Spinal cord (tissue), 10 donors: Measurements from ENCODE around the gene HM13. TPM values are rescaled to one million over a fixed set of nuclear protein-coding genes. Genes with fewer than 3 reads are reported as not detected.
"Not testable (repeated sequence)": the region's sequence is repeated elsewhere in the genome, so short reads cannot be mapped to it uniquely, and the experiment has no call there.

Experiments used
- DNase-seq, 6 donors: peaks; one replicate each; pipeline versions ENCODE4 v3.0.0 to v3.0.0-alpha.2; 2013 to 2015; ENCODE audit warnings: low spot score in 6 of 6, low read depth in 4 of 6
- H3K27ac ChIP-seq: one replicate; pipeline ENCODE4 v1.5.1; 2013; ENCODE audit warnings: low read depth, low read length, control low read depth
- H3K27me3 ChIP-seq: one replicate; pipeline ENCODE4 v1.6.1; 2013; ENCODE audit warnings: low read length; ENCODE audit not compliant: control insufficient read depth, insufficient read depth
- H3K36me3 ChIP-seq: one replicate; pipeline ENCODE4 v1.6.1; 2013; ENCODE audit warnings: low read length; ENCODE audit not compliant: control insufficient read depth, insufficient read depth
- H3K4me1 ChIP-seq: one replicate; pipeline ENCODE4 v1.6.1; 2013; ENCODE audit warnings: low read length; ENCODE audit not compliant: control insufficient read depth, insufficient read depth
- H3K4me3 ChIP-seq: one replicate; pipeline ENCODE4 v1.5.1; 2013; ENCODE audit warnings: low read depth, low read length, control low read depth
- H3K9me3 ChIP-seq: one replicate; pipeline ENCODE4 v1.6.1; 2013; ENCODE audit warnings: low read length; ENCODE audit not compliant: control insufficient read depth, insufficient read depth
- WGBS: methylation state at CpG from one replicate; pipeline ENCODE4 v1.1.5; 2013; ENCODE audit warnings: missing lambda C conversion rate; ENCODE audit not compliant: insufficient coverage; 5-methylcytosine and 5-hydroxymethylcytosine counted together
- polyA plus RNA-seq, 2 donors: library from polyadenylated mRNA; unstranded; fragments of 120-200 nt; gene quantifications; one replicate each; pipeline ENCODE4 v1.2.1, GENCODE V29; 2013; ENCODE audit not compliant: insufficient read length in 2 of 2
- total RNA-seq, 2 donors: library from RNA; depleted of rRNA in 1 of 2; stranded (reverse); fragments of 120-200 nt in 1 of 2; fragments of >200 nt in 1 of 2; gene quantifications; one replicate each; pipeline versions ENCODE4 v1.2.3 to v1.2.4, GENCODE V29; 2013 to 2014
- donor health status: healthy.

The HM13 gene
- total and polyA plus RNA-seq, 4 donors, result 40.5 to 137 (median 85.0) TPM

DNA sequence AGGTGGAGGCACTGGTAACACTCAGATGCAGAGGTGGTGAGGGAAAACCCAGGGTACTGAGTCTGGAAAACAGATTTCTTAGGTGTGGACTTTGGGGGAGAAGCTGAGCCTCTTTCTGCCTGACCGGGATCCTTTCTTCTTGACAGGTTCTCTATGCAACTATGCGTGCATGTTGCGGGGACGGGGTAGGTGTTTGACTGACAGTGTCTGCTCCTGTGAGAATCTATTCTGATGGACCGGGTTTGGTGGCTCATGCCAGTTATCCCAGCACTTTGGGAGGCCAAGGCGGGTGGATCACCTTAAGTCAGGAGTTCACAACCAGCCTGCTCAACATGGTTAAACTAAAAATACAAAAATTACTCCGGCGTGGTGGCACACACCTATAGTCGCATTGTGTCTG lies 63.0 kb downstream of the HM13 start:
- 90% methylated on average over 7 of the region's 9 CpGs for WGBS
- DNase-seq, result no peak
- Histone ChIP-seq H3K36me3 (no peaks in the 10 kb centered on the region), H3K27ac (no peak overlapping the region), H3K9me3 (no peaks in the 10 kb centered on the region), H3K4me1 (peaks cover 19% of the 10 kb centered on the region), H3K27me3 (no peaks in the 10 kb centered on the region), H3K4me3 (no peak overlapping the region)

DNA sequence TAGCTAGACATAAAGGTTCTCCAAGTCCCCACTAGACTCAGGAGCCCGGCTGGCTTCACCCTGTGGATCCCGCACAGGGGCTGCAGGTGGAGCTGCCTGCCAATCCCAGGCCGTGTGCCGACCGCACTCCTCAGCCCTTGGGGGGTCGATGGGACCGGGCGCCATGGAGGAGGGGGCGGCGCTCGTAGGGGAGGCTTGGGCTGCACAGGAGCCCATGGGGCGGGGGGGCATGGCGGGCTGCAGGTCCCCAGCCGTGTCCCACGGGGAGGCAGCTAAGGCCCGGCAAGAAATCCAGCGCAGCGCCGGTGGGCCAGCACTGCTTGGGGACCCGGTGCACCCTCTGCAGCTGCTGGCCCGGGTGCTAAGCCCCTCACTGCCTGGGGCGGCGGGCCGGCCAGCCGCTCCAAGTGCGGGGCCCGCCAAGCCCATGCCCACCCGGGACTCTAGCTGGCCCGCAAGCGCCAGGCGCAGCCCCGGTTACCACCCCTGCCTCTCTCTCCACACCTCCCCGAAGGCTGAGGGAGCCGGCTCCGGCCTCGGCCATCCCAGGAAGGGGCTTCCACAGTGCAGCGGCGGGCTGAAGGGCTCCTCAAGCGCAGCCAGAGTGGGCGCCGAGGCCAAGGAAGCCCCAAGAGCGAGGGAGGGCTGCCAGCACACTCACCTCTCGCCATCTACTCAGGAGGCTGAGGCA lies 64.4 kb downstream of the HM13 start:
- Histone ChIP-seq H3K4me1 (peaks cover 7% of the 10 kb centered on the region), H3K27ac (no peak overlapping the region), H3K27me3 (no peaks in the 10 kb centered on the region), H3K4me3 (no peak overlapping the region), H3K9me3 (no peaks in the 10 kb centered on the region), H3K36me3 (no peaks in the 10 kb centered on the region)
- WGBS, result 92% methylated on average over 42 of the region's 43 CpGs
- DNase-seq, result no peak

DNA sequence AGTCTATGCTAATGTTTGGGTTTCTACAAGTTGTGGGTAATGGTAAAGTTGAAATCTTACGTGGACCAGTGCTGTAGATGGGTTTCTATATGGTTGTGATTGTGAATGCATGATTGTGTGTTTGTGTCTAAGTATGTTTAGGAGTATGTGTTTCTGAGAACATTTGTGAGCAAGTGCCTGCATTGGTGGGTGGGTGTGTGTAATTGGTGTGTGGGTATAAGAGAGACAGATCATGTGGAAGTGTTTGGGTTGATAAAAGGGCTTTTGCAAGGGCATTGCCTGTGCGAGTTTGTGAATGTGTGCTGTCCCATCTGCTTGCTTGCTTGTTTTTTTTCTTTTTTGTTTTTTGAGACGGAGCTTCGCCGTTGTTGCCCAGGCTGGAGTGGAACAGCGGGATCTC lies 65.0 kb downstream of the HM13 start:
- no peak overlapping the region for H3K27ac ChIP-seq
- H3K4me3 ChIP-seq, result no peak overlapping the region
- DNase-seq, result no peak
- peaks cover 5% of the 10 kb centered on the region for H3K4me1 ChIP-seq
- no peaks in the 10 kb centered on the region for H3K9me3 ChIP-seq
- H3K27me3 ChIP-seq, result no peaks in the 10 kb centered on the region
- no peaks in the 10 kb centered on the region for H3K36me3 ChIP-seq
- 69% methylated on average over 4 of the region's 6 CpGs for WGBS

DNA sequence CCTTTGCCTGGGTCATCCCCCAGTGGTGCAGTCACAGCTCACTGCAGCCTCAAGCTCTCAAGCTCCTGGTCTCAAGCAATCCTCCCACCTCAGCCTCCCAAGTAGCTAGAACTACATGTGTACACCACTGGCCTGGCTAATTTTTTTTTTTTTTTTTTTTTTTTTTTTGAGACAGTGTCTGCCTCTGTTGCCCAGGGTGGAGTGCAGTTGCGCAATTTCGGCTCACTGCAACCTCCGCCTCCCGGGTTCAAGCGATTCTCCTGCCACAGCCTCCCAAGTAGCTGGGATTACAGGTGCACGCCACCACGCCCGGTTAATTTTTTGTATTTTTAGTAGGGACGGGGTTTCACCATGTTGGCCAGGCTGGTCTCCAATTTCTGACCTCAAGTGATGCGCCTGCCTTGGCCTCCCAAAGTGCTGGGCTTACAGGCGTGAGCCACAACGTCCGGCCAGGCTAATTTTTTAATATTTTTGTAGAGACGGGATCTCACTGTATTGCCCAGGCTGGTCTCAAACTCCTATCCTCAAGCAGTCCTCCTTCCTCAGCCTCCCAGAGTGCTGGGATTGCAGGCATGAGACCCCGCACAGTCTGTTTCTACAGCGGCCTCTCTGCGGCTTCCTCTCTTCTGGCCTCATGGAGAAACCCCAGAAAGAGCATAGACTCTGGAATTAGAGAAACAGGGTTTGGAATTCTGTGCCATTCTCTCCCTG lies 65.9 kb downstream of the HM13 start:
- WGBS, result 93% methylated on average over 16 of the region's 17 CpGs
- H3K9me3 ChIP-seq, DNase-seq, H3K27ac ChIP-seq, H3K4me3 ChIP-seq, H3K36me3 ChIP-seq, H3K4me1 ChIP-seq, H3K27me3 ChIP-seq: not testable (repeated sequence)

DNA sequence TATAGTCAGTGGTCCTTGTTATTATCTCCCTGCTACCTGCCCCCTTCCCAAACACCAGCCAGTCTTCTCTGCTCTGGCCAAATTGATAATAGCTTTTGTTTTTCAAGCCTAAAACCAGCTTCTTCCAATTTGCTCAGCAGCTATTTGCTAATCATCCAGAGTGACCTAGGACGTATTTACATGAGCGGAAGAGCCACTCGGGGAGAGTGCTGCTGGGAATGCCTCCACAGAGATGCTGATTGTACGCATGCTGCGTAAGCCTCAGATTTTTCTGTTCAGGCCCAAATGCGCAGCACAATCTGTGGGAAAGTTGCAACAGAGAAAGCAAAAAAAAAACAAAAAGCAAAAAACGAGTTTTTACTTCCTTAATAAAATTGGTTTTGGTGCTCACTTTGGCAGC lies 66.5 kb downstream of the HM13 start:
- WGBS, result 33% methylated on average over 6 of the region's 7 CpGs
- Histone ChIP-seq H3K4me1 (peaks cover 5% of the 10 kb centered on the region), H3K27me3 (no peaks in the 10 kb centered on the region), H3K9me3 (no peaks in the 10 kb centered on the region), H3K4me3 (no peak overlapping the region), H3K27ac (no peak overlapping the region), H3K36me3 (no peaks in the 10 kb centered on the region)
- peak in 1 of 6 donors; percentile 50 for DNase-seq

DNA sequence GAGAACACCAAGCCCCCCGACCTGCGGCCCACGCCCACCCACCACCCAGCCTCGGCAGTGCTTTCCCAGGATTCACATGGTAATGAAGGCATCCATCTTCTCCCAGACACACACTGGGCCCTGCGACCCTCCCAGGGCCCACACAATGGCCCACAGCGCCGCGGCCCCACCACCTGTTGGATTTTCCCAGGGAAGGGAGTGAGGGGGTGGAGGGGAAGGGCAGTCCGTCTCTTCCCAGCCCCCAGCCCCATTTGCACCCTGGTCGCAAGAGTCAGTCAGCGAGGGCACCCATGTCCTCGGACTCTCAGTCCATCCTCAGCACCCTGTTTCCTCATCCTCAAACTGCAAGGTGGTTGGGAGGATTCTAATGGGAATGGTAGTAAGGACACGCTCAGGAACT lies 67.1 kb downstream of the HM13 start:
- Histone ChIP-seq H3K4me3 (no peak overlapping the region), H3K9me3 (no peaks in the 10 kb centered on the region), H3K4me1 (peaks cover 5% of the 10 kb centered on the region), H3K36me3 (no peaks in the 10 kb centered on the region), H3K27ac (no peak overlapping the region), H3K27me3 (no peaks in the 10 kb centered on the region)
- 10% methylated on average over 4 of the region's 13 CpGs for WGBS
- DNase-seq, result peak in 1 of 6 donors; percentile 64

DNA sequence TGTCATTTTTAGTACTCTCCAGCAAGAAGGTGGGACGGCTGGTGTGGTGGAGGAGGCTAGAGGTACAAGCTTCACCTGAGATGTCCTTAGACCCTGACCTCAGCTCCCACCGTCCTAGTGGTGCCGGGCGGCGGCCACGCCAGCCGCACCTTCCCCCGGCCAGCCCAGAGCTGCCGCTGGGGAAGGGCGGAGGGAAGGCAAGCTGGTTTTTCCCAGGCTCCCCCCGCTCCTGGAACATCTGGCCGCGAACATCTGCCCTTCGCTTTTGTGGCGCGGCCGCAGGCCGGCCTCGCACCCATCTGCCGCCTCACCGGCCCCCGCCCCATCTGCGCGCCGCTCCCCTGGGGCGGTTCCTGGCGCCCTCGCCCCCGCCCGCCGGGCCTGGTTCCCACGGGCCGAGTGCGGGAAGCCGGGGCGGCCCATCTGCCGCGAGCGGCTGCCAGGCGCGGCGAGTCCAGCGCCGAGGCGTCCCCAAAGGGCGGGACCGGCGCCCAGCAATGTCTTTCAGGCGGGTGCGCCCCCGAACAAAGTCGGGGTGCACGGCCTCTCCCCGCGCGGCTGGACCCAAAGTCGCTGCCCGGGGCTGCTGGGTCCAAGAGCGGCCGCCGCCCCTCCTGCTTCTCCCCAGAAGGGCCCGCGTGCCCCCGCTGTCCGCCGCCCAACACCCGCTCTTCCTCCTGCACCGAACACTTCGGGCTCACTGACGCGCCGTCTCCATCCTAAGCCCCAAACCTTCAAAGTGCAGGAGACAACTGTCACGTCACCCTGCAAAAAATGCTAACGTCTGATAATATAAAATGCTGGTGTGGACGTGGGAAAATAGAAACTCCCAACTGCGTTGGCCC lies 73.5 kb downstream of the HM13 start:
- WGBS, result under 1% methylated on average over 65 of the region's 76 CpGs
- peaks cover 11% of the 10 kb centered on the region for H3K4me1 ChIP-seq
- H3K4me3 ChIP-seq, result peak overlapping the region; percentile 28
- H3K27me3 ChIP-seq, result no peaks in the 10 kb centered on the region
- peak in 2 of 6 donors; percentile 37 to 63 for DNase-seq
- peak overlapping the region; percentile 40 for H3K27ac ChIP-seq
- H3K36me3 ChIP-seq, result no peaks in the 10 kb centered on the region
- no peaks in the 10 kb centered on the region for H3K9me3 ChIP-seq

DNA sequence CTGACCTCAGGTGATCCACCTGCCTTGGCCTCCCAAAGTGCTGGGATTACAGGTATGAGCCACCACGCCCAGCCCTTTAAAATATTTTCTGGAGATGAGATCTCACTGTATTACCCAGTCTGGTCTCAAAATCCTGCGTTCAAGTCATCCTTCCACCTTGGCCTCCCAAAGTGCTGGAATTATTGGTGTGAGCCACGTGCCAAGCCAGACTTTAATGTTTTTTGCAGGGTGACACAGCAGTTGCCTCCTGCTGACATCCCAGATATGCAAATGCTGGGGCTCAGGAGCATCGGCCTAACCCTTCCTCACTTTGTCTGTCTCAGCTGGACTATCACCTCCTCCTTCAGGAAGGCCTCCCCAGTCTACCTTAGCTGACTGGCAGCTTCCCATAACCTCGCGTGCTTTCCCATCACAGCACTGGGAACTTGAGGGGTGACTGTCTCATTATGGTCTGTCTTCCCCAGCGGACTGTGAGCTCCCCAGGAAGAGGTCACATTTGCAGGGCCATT lies 76.5 kb downstream of the HM13 start:
- H3K27ac ChIP-seq, result no peak overlapping the region
- DNase-seq, result no peak
- H3K4me3 ChIP-seq, result no peak overlapping the region
- H3K27me3 ChIP-seq, result no peaks in the 10 kb centered on the region
- H3K4me1 ChIP-seq, result peaks cover 22% of the 10 kb centered on the region
- H3K36me3 ChIP-seq, result no peaks in the 10 kb centered on the region
- no peaks in the 10 kb centered on the region for H3K9me3 ChIP-seq
- WGBS, result 60% methylated on average over 7 of the region's 7 CpGs

DNA sequence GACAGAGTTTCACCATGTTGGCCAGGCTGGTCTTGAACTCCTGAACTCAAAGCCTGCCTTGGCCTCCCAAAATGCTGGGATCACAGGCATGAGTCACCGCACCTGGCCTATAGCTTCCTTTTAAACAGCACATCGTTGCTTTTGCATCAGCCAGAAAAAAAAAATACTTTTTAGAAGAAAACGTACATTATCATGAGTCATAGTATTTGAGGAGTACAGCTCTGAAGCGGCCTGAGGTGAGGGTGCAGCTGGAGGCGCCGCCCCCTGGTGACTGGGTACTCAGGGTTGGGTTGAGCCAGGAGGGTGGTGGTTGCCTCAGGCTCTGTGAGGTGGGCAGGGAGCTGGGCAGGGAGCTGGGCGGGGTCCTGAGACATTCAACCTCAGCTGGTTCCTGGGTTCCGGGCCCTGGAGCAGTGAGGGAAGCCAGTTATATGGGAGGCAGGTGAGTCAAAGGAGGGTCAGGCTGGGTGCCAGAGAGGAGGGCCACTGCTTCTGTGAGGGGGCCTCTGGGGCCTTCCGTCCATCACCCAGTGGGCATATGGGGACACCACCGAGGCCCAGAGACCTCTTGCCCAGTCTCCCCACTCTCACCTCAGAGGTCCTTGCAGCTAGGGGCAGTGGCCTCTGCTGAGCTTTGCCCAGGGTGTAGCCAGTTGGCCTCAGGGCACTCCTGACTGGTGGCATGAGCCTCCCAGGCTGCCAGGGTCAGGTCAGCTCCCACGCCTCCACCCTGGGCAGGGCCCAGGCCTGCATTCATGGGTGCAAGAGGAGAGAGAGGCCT lies 79.2 kb downstream of the HM13 start:
- no peak for DNase-seq
- peak overlapping the region; percentile 19 for H3K27ac ChIP-seq
- H3K27me3 ChIP-seq, result no peaks in the 10 kb centered on the region
- H3K9me3 ChIP-seq, result no peaks in the 10 kb centered on the region
- H3K4me1 ChIP-seq, result peaks cover 22% of the 10 kb centered on the region
- no peak overlapping the region for H3K4me3 ChIP-seq
- WGBS, result 92% methylated on average over 9 of the region's 11 CpGs
- H3K36me3 ChIP-seq, result no peaks in the 10 kb centered on the region
